IPS-20b (cell line): ENCODE results near the gene SUN5.

Source experiments
- H3K27ac ChIP-seq: one replicate; pipeline ENCODE4 v1.5.1; 2013; ENCODE audit warnings: low read length
- H3K27me3 ChIP-seq: 2 replicates; pipeline ENCODE4 v1.6.1; 2013; ENCODE audit warnings: mild to moderate bottlenecking, low read length, inconsistent platforms; ENCODE audit not compliant: insufficient read depth
- H3K36me3 ChIP-seq: 2 replicates; pipeline ENCODE4 v1.6.1; 2013; ENCODE audit warnings: low read depth, mild to moderate bottlenecking, inconsistent platforms, low read length, moderate library complexity; ENCODE audit not compliant: insufficient read depth
- H3K4me1 ChIP-seq: 2 replicates; pipeline ENCODE4 v1.6.1; 2013; ENCODE audit warnings: mild to moderate bottlenecking, control low read depth, inconsistent platforms, low read length, moderate library complexity; ENCODE audit not compliant: insufficient read depth
- H3K4me3 ChIP-seq: 2 replicates; pipeline ENCODE4 v1.5.1; 2013; ENCODE audit warnings: mild to moderate bottlenecking, low read length, inconsistent platforms
- H3K9ac ChIP-seq: 2 replicates; pipeline ENCODE4 v1.6.1; 2013; ENCODE audit warnings: low read depth, mild to moderate bottlenecking, inconsistent platforms, low read length, moderate library complexity
- H3K9me3 ChIP-seq: 2 replicates; pipeline ENCODE4 v1.6.1; 2013; ENCODE audit warnings: mild to moderate bottlenecking, low read depth, low read length, inconsistent platforms; ENCODE audit not compliant: insufficient read depth

SUN5 gene

DNA sequence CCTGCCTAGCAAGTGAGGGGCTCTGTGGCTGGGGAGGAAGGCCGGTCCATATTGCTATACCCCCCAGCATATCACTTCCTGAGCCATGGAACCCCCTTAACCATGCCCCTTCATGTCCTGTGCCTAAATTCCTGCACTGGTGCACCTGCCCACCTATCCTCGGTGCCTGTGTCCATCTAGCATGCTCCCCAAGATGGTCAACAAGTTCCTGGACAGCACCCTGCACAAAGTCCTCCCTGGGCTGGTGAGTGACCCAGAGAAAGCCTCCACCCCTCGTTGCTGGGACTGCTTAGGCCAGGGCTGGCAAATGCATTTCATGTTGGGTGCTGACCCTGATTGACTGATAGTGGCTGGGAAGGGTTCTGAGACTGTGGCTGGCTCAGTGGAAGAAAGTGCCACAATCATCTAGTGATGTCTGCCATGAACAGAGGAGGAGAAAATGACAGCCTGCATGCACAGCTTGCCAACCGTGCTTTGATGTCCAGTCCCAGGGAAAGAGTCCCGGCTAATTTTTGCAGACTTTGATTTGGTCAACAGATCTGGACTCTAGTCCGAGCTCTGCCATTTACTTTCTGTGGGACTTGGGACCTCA is 30.8 kb upstream of the SUN5 start:
- Histone ChIP-seq H3K9me3 (no peaks in the 10 kb centered on the region), H3K27ac (no peak overlapping the region), H3K4me3 (no peak overlapping the region), H3K9ac (no peak overlapping the region), H3K36me3 (no peaks in the 10 kb centered on the region), H3K27me3 (peaks cover 9% of the 10 kb centered on the region), H3K4me1 (no peaks in the 10 kb centered on the region)

DNA sequence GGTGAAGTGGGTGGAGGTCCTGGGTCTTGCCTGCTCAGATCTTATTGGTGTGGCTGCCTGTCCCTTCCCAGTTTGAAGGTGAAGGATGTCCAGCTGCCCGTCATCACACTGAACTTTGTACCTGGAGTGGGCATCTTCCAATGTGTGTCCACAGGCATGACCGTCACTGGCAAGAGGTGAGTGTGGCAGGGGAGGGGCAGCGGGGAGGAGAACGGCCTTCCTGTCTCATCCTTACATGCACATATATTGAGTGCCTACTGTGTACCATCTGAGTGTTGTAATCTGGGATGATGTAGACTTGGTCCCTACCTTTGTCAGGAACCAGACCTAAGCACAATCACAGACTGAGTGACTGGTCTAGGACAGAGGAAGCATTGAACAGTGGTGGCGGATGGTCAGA is 29.9 kb upstream of the SUN5 start:
- Histone ChIP-seq H3K27me3 (peaks cover 9% of the 10 kb centered on the region), H3K36me3 (no peaks in the 10 kb centered on the region), H3K4me1 (no peaks in the 10 kb centered on the region), H3K9me3 (no peaks in the 10 kb centered on the region), H3K4me3 (no peak overlapping the region), H3K9ac (no peak overlapping the region), H3K27ac (no peak overlapping the region)

DNA sequence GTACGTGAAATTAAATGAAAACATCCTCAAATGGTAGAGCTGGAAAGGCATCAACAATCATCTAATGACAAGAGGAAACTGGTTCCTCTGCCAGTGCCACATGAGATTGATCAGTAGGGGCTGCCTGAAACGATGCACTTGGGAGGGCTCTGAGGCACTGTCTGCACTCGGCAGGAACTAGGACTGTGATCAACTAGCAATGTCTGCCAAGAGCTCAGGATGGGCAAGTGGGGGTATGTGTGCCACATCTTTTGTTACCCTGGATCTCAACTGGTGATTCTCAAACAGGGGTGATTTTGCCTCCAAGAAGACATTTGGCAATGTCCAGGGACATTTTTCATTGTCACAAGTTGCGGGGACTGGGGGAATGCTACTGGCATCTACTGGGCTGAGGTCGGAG is 29.1 kb upstream of the SUN5 start:
- H3K4me3 ChIP-seq, result no peak overlapping the region
- peaks cover 8% of the 10 kb centered on the region for H3K27me3 ChIP-seq
- no peak overlapping the region for H3K9ac ChIP-seq
- H3K9me3 ChIP-seq, result no peaks in the 10 kb centered on the region
- no peaks in the 10 kb centered on the region for H3K4me1 ChIP-seq
- no peak overlapping the region for H3K27ac ChIP-seq
- no peaks in the 10 kb centered on the region for H3K36me3 ChIP-seq

DNA sequence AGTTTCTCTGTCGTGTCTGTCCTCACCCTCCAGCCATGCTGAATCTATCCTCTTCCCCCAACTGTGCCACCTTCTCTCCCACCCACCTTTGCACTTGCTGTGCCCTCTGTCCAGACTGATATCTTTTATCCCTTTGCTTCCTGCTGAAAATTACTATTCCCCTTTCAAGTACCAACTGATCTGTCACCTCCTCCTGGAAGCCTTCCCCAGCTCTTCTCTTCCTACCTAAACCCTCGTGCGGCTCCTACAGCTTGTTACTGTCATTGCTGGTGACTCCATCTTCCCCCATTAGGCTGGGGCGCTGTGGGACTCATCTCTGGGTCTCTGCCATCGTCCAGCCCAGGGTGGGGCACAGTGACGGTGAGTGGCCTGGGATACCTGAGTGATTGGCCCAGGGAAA is 28.3 kb upstream of the SUN5 start:
- H3K27ac ChIP-seq, result no peak overlapping the region
- H3K9ac ChIP-seq, result no peak overlapping the region
- H3K4me1 ChIP-seq, result no peaks in the 10 kb centered on the region
- no peaks in the 10 kb centered on the region for H3K36me3 ChIP-seq
- no peaks in the 10 kb centered on the region for H3K9me3 ChIP-seq
- H3K4me3 ChIP-seq, result no peak overlapping the region
- H3K27me3 ChIP-seq, result no peaks in the 10 kb centered on the region; the same call in 1 of the 2 replicates

DNA sequence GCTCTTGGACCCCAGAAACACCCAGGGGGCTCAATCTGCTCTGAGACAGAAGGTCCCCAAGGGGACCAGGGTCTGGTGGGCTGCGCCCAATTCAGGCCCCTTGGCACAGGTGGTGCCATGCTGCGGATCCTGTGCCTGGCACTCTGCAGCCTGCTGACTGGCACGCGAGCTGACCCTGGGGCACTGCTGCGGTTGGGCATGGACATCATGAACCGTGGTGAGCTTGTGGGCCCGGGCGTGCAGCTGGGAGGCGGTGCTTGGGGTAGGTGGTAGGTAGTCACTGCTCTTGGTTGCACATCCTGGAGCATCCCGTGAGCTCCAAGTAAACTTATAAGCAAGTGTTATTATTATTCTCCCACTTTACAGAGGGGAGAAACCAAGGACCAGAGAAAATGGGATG is 27.3 kb upstream of the SUN5 start, which contains the start of gene BPIFB6:
Gene BPIFB6, plus strand, starts transcription at position 118 of the 400 bp plus-strand sequence. Its CDS starts 0 bp downstream, at position 118.
- H3K27ac ChIP-seq, result no peak within 1 kb of the TSS
- H3K36me3 ChIP-seq, result no peaks in the 10 kb centered on the region
- no peak within 1 kb of the TSS for H3K9ac ChIP-seq
- H3K4me1 ChIP-seq, result no peaks in the 10 kb centered on the region
- no peak within 1 kb of the TSS for H3K4me3 ChIP-seq
- H3K27me3 ChIP-seq, result no peaks in the 10 kb centered on the region; the same call in 1 of the 2 replicates
- no peaks in the 10 kb centered on the region for H3K9me3 ChIP-seq

DNA sequence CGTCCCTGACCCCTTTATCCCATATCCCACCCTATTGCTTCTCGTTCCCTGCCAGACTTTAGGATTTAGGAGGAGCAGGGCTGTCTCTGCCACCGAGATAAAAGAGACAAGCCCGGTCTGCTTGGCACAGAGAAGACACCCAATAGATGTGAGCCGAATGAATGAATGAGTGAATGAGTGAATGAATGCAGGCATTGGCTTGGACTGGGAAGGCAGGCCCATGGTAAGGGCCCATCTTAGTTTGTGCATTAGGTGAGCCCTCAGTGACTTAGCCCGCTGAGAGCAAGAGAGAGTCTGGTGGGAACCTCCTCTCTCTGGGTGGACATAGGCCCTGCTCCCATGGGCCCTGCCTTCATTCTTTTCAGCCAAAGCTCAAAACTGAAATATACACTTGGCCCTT is 26.3 kb upstream of the SUN5 start:
- Histone ChIP-seq H3K4me1 (no peaks in the 10 kb centered on the region), H3K36me3 (no peaks in the 10 kb centered on the region)

DNA sequence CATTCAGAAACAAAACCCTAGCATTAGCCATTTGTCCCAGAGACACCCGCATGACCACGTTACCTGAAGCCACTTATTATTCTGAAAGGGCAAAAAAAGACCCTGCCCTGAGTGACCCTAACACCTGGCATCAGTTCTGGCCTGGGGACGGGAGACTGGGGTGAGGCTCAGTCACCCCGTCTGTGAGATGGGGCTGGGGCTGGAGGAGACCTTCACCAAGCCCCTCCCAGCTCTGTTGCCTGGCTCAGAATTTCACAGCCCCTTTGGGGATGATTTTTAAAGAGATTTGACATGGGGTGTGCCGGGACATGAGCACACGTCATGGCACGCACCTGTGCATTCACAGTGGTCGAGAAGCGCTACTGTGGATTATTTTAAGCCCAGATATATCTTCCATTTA is 25.8 kb upstream of the SUN5 start:
- H3K36me3 ChIP-seq, result no peaks in the 10 kb centered on the region
- no peaks in the 10 kb centered on the region for H3K27me3 ChIP-seq
- no peak overlapping the region for H3K27ac ChIP-seq
- H3K9ac ChIP-seq, result no peak overlapping the region
- H3K4me1 ChIP-seq, result no peaks in the 10 kb centered on the region
- no peaks in the 10 kb centered on the region for H3K9me3 ChIP-seq
- H3K4me3 ChIP-seq, result no peak overlapping the region

More for the DNA sequence above, 26.3 kb upstream of the SUN5 start:
- H3K27ac ChIP-seq, result no peak overlapping the region
- H3K9ac ChIP-seq, result no peak overlapping the region
- no peaks in the 10 kb centered on the region for H3K9me3 ChIP-seq
- no peaks in the 10 kb centered on the region; the same call in 1 of the 2 replicates for H3K27me3 ChIP-seq
- H3K4me3 ChIP-seq, result no peak overlapping the region

DNA sequence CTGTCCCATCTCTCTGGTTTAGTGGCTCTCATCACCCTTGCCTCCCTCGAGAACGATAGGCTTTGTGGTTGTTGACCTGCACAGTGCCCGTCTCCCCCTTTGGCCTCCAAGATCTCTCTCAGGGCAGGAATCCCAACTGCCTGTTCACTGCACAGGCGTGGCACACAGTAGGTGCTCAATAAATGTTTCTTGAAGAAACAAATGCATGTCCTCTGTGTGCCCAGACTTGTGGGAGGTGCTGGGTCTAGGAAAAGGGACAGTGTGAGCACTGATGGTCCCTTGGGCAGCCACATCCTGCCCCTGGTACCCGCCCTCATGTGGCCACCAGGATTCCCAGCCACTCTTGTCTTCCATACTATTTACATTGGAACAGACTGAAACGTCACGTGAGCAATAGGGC is 24.6 kb upstream of the SUN5 start:
- Histone ChIP-seq H3K9me3 (no peaks in the 10 kb centered on the region), H3K9ac (no peak overlapping the region), H3K27ac (no peak overlapping the region), H3K4me1 (no peaks in the 10 kb centered on the region), H3K27me3 (no peaks in the 10 kb centered on the region), H3K36me3 (no peaks in the 10 kb centered on the region), H3K4me3 (no peak overlapping the region)

DNA sequence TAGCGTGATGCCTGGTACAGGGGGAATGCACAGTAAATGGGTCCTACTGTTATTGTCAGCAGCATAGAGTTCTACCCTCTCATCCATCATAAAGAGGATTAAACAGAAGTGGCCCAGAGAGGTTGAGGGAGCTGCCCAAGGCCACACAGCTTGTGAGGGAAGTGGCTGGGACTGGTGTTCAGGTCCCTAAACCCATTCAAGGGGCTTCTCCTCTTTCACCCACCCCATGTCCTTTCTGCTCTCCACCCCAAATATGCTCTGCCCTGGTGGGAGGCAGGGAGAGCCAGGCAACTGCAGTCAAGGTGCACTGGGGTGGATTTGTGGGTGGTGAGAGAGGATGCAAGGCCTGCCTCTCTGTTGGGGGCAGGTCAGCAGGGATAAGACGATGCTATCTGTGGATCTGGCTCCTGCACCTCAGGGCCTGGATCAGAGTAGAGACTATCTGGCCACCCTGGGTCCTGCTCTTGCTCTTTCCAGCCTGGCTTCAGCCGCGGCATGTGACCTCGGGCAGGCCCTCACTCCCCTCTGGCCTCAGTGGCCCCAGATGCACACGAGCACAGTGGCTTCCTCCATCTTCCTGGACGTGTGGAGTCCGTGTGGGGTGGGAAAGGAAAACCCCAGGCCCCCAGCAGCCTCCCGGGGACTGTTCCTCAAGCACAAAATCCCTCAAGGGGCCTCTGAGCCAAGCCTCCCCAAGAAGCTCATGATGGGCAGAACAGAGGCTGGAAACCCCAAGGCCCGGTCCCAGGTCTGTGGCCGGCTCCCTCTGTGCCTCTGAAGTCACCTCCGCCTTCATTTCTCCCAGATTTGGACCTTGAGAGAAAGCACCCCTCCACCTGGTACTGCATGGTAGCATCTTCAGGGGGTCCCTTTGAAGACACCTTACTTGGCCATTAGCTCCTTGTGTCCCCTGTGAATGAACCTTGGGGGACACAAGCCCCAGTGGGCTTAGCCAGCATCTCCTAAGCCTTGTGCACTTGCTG is 23.8 kb upstream of the SUN5 start:
- Histone ChIP-seq H3K9me3 (no peaks in the 10 kb centered on the region), H3K36me3 (no peaks in the 10 kb centered on the region), H3K9ac (no peak overlapping the region), H3K27ac (no peak overlapping the region), H3K4me1 (no peaks in the 10 kb centered on the region), H3K4me3 (no peak overlapping the region), H3K27me3 (no peaks in the 10 kb centered on the region)

DNA sequence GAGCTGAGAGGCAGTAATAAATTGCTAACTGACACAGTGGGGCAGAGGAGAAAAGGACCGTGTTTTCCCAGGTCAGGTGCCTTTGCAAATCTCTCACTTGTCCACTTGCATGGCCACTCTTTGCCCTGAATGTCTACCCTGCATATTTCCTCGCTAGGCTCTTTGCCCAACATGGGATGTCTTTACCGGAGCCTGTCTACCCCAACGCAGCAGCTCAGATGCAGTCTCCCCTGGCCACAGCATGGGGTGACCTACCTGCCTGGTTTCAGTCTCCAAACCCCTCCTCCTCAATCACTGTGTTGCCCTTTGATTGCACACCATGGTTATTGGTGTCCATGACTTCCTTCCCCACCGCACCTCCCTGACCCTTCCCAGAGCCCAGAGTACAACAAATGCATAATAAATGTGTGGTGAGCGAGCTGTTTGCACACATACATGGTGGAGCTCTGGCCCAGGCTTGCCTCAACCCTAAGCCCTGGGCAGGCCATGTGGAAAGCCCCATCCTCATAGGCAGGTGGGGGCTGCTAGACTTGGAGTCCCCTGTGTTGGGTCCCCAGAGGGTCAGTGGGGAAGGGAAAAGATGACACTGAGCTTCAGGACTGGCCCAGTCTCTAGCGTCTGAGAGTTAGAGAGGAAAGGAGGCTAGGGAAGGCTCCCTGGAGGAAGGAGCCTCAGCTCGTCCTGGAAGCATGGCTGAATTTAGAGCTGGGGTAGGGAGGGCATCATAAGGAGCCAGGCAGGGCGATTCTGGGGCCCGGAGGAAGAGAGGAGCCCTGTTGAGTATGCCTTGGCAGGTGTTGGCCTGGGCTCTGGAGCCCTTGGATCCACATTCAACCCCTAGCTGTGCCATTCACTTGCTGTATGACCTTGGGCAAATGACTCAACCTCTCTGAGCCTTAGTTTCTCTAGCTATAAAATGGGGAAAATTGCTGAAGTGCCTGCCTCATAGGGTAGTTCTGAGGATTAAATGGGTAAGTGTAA is 22.8 kb upstream of the SUN5 start:
- Histone ChIP-seq H3K36me3 (no peaks in the 10 kb centered on the region), H3K4me1 (no peaks in the 10 kb centered on the region), H3K27me3 (no peaks in the 10 kb centered on the region), H3K4me3 (no peak overlapping the region), H3K9ac (no peak overlapping the region), H3K27ac (no peak overlapping the region), H3K9me3 (no peaks in the 10 kb centered on the region)

DNA sequence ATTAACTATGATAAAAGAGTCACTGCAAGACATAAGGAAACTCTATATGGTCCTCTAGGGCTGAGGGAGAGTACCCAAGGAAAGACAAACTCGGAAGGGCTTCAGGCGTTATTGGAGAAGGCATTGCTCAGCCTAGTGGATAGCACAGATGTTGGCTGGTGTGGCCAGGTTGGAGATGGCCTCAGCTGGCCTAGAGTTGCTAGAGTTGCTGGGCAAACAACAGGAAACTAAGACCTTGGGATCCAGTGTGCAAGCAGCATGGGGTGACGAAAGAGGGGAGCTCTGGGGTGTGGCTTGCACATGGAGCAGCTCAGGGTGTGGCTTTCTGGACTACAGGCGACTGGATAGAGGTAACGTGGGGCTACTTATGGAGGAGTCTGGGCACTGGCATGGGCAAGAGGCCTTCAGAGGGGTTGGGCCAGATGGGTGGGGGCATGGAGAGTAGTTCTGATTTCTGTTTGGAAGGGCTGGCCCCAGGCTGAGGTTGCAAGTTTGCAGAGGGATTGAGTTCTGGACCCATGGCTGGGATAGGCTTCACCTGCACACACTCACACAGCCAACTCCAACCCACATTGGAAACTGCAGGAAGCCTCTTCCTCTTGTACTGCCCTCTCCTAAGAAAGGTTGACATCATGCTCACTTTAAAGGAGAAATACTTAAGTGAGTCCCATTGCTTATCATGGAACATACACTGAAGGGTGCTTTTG is 22.0 kb upstream of the SUN5 start:
- Histone ChIP-seq H3K27me3 (no peaks in the 10 kb centered on the region), H3K36me3 (no peaks in the 10 kb centered on the region), H3K4me1 (no peaks in the 10 kb centered on the region), H3K4me3 (no peak overlapping the region), H3K27ac (no peak overlapping the region), H3K9ac (no peak overlapping the region), H3K9me3 (no peaks in the 10 kb centered on the region)
